OCI-LY1 (cell line): ENCODE measurements around the gene PARD3B.

Source experiments
- EZH2 ChIP-seq: fragments of 200-600 bp; sonication (generic), shearing (Covaris generic); IDR thresholded peaks from 2 replicates; pipeline ENCODE4 v1.8.0; 2017; ENCODE audit warnings: borderline replicate concordance, mixed run types, mild to moderate bottlenecking, antibody characterized with exemption, low read length, moderate library complexity, mixed read lengths
- TF ChIP-seq, protein P1 (sequence below): fragments of 200-600 bp; sonication (generic), shearing (Covaris generic); IDR thresholded peaks from 2 replicates; pipeline ENCODE4 v1.5.1; 2017; ENCODE audit warnings: mild to moderate bottlenecking, antibody characterized with exemption, low read length, moderate library complexity, mixed read lengths

DNA sequence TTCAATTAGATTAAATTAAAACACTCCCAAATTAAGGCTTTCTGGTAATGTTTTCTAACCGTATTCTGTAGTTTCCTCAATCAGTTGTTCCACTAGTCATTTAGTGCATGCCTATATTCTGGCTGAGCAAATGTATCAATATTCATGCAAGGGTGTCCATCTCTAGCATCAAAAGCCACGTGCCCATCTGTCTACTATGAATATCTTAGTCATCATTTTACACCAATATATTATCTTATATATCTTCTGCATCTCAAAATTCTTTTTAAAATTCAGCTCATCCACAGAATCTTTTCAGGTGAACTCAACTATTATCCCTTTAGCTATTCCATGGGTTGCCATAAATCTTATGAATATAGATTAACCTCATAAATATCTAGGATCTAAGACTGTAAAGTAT lies 488.2 kb downstream of the PARD3B start:
- TF ChIP-seq, protein P1, sequence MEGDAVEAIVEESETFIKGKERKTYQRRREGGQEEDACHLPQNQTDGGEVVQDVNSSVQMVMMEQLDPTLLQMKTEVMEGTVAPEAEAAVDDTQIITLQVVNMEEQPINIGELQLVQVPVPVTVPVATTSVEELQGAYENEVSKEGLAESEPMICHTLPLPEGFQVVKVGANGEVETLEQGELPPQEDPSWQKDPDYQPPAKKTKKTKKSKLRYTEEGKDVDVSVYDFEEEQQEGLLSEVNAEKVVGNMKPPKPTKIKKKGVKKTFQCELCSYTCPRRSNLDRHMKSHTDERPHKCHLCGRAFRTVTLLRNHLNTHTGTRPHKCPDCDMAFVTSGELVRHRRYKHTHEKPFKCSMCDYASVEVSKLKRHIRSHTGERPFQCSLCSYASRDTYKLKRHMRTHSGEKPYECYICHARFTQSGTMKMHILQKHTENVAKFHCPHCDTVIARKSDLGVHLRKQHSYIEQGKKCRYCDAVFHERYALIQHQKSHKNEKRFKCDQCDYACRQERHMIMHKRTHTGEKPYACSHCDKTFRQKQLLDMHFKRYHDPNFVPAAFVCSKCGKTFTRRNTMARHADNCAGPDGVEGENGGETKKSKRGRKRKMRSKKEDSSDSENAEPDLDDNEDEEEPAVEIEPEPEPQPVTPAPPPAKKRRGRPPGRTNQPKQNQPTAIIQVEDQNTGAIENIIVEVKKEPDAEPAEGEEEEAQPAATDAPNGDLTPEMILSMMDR = no peak
- no peak for TF ChIP-seq EZH2
